Vagina (tissue), 2 donors: ENCODE results near the gene CLIC6.

Experiments used
- POLR2AphosphoS5 ChIP-seq, 2 donors: sonication (generic); formaldehyde crosslinking; IDR thresholded peaks; one replicate each; pipeline ENCODE4 v1.9.0; 2017; ENCODE audit warnings: antibody characterized with exemption in 2 of 2, mild to moderate bottlenecking in 2 of 2, low read depth in 1 of 2; ENCODE audit not compliant: insufficient read depth in 1 of 2
- TF ChIP-seq, protein P1 (sequence below), 3 experiments: fragments of 450-650 bp in 2 of 3; fragments of 200-600 bp in 1 of 3; sonication (generic) in 1 of 3; IDR thresholded peaks; one replicate each; pipeline ENCODE4 v1.5.1; 2017 to 2019; ENCODE audit warnings: antibody characterized with exemption in 3 of 3, mild to moderate bottlenecking in 2 of 3, moderate library complexity in 2 of 3

DNA sequence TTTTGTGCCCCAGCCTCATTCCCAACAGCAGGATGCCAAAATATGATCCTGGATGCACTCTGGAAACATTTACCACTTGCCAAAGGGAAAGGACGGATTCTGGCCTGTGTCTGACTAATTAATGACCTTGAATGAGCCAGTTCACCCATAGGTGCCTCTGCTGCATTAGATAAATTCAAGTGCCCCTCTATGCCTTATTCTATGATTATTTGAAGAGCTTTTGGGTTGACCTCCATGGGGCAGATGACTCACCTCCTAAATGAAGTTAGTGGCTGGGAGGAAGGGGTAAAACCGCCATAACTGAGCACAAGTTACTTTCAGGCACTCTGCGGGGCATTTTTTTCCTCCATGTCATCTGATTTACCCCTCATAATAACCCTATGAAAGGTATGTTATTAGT is 98.1 kb downstream of the CLIC6 start:
- TF ChIP-seq, protein P1, sequence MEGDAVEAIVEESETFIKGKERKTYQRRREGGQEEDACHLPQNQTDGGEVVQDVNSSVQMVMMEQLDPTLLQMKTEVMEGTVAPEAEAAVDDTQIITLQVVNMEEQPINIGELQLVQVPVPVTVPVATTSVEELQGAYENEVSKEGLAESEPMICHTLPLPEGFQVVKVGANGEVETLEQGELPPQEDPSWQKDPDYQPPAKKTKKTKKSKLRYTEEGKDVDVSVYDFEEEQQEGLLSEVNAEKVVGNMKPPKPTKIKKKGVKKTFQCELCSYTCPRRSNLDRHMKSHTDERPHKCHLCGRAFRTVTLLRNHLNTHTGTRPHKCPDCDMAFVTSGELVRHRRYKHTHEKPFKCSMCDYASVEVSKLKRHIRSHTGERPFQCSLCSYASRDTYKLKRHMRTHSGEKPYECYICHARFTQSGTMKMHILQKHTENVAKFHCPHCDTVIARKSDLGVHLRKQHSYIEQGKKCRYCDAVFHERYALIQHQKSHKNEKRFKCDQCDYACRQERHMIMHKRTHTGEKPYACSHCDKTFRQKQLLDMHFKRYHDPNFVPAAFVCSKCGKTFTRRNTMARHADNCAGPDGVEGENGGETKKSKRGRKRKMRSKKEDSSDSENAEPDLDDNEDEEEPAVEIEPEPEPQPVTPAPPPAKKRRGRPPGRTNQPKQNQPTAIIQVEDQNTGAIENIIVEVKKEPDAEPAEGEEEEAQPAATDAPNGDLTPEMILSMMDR (IDR thresholded peaks at IDR 0.05), result no peak
- TF ChIP-seq POLR2AphosphoS5 (IDR thresholded peaks at IDR 0.05; ENCODE audit: insufficient read depth in 1 of 2, low read depth in 1 of 2), result no peak
